Liver (tissue), 9 donors: ENCODE data around the gene NR3C1. TPM values are rescaled to one million over a fixed set of nuclear protein-coding genes. Genes with fewer than 3 reads are reported as not detected.

Experiments
- DNase-seq: peaks from one replicate; pipeline ENCODE4 v3.0.0-alpha.2; 2017; ENCODE audit warnings: low spot score
- H3K27ac ChIP-seq, 2 donors: one replicate each; pipeline ENCODE4 v1.7.0; 2013; ENCODE audit warnings: inconsistent platforms in 2 of 2, low read length in 2 of 2, control low read depth in 1 of 2, low read depth in 1 of 2, mild to moderate bottlenecking in 1 of 2
- H3K27me3 ChIP-seq, 4 donors: one replicate each; pipeline versions ENCODE4 v1.6.1 to v1.7.0; 2013; ENCODE audit warnings: low read length in 3 of 4, inconsistent platforms in 1 of 4, mild to moderate bottlenecking in 1 of 4, moderate library complexity in 1 of 4; ENCODE audit not compliant: control insufficient read depth in 4 of 4, insufficient read depth in 4 of 4
- H3K36me3 ChIP-seq, 4 donors: one replicate each; pipeline versions ENCODE4 v1.6.1 to v1.7.0; 2013; ENCODE audit warnings: low read length in 3 of 4, mild to moderate bottlenecking in 3 of 4, low read depth in 1 of 4, moderate library complexity in 1 of 4; ENCODE audit not compliant: control insufficient read depth in 4 of 4, insufficient read depth in 3 of 4
- H3K4me1 ChIP-seq, 4 donors: one replicate each; pipeline versions ENCODE4 v1.6.1 to v1.7.0; 2013; ENCODE audit warnings: low read length in 3 of 4, mild to moderate bottlenecking in 3 of 4, moderate library complexity in 1 of 4; ENCODE audit not compliant: control insufficient read depth in 4 of 4, insufficient read depth in 4 of 4
- H3K4me3 ChIP-seq, 3 donors: one replicate each; pipeline versions ENCODE4 v1.6.1 to v1.7.0; 2013; ENCODE audit warnings: low read length in 3 of 3, control low read depth in 1 of 3, low read depth in 1 of 3, mild to moderate bottlenecking in 1 of 3
- H3K9ac ChIP-seq, 2 donors: one replicate each; pipeline ENCODE4 v1.7.0; 2013; ENCODE audit warnings: low read length in 2 of 2, mild to moderate bottlenecking in 2 of 2, moderate library complexity in 2 of 2, control low read depth in 1 of 2, low read depth in 1 of 2
- H3K9me3 ChIP-seq, 4 donors: one replicate each; pipeline versions ENCODE4 v1.6.1 to v1.7.0; 2013; ENCODE audit warnings: low read length in 3 of 4; ENCODE audit not compliant: control insufficient read depth in 4 of 4
- EGR1 ChIP-seq, 2 donors: IDR thresholded peaks; 2 replicates each; pipeline ENCODE4 v1.6.1; 2016 to 2018; ENCODE audit warnings: antibody characterized with exemption in 2 of 2, low read depth in 2 of 2
- FOXA1 ChIP-seq: IDR thresholded peaks from 2 replicates; pipeline ENCODE4 v1.6.1; 2016; ENCODE audit warnings: antibody characterized with exemption
- FOXA2 ChIP-seq: IDR thresholded peaks from 2 replicates; pipeline ENCODE4 v1.6.1; 2016; ENCODE audit warnings: antibody characterized with exemption
- GABPA ChIP-seq, 2 donors: IDR thresholded peaks in 1 of 2; conservative IDR thresholded peaks in 1 of 2; 2 replicates each; pipeline ENCODE4 v1.6.1; 2016; ENCODE audit warnings: antibody characterized with exemption in 2 of 2, mild to moderate bottlenecking in 1 of 2, moderate library complexity in 1 of 2
- HNF4A ChIP-seq, 2 donors: conservative IDR thresholded peaks; 2 replicates each; pipeline ENCODE4 v1.6.1; 2016; ENCODE audit warnings: antibody characterized with exemption in 2 of 2, mild to moderate bottlenecking in 2 of 2
- HNF4G ChIP-seq: IDR thresholded peaks from 2 replicates; pipeline ENCODE4 v1.6.1; 2016; ENCODE audit warnings: antibody characterized with exemption
- JUND ChIP-seq, 2 donors: IDR thresholded peaks; 2 replicates each; pipeline ENCODE4 v1.6.1; 2016; ENCODE audit warnings: antibody characterized with exemption in 2 of 2
- NR2F2 ChIP-seq: IDR thresholded peaks from 2 replicates; pipeline ENCODE4 v1.6.1; 2016; ENCODE audit warnings: antibody characterized with exemption
- RAD21 ChIP-seq, 2 donors: IDR thresholded peaks; 2 replicates each; pipeline ENCODE4 v1.6.1; 2016; ENCODE audit warnings: antibody characterized with exemption in 2 of 2, mild to moderate bottlenecking in 2 of 2
- RXRA ChIP-seq, 2 donors: IDR thresholded peaks; 2 replicates each; pipeline ENCODE4 v1.6.1; 2017 to 2018; ENCODE audit warnings: antibody characterized with exemption in 2 of 2, mild to moderate bottlenecking in 1 of 2
- SP1 ChIP-seq: IDR thresholded peaks from 2 replicates; pipeline ENCODE4 v1.6.1; 2018; ENCODE audit warnings: antibody characterized with exemption, mild to moderate bottlenecking
- TAF1 ChIP-seq: conservative IDR thresholded peaks from 2 replicates; pipeline ENCODE4 v1.6.1; 2016; ENCODE audit warnings: antibody characterized with exemption, mild to moderate bottlenecking
- YY1 ChIP-seq: IDR thresholded peaks from 2 replicates; pipeline ENCODE4 v1.6.1; 2016; ENCODE audit warnings: antibody characterized with exemption, mild to moderate bottlenecking
- ZBTB33 ChIP-seq: IDR thresholded peaks from 2 replicates; pipeline ENCODE4 v1.6.1; 2016; ENCODE audit warnings: antibody characterized with exemption
- WGBS: extraction: QIAGEN DNeasy Blood & Tissue Kit; methylation state at CpG from one replicate; pipeline ENCODE4 v1.1.7; 2013; 5-methylcytosine and 5-hydroxymethylcytosine counted together
- polyA plus RNA-seq, 2 donors: library from polyadenylated mRNA; stranded (reverse) in 1 of 2; unstranded in 1 of 2; fragments of 200-250 nt in 1 of 2; fragments of >200 nt in 1 of 2; fragmentation: Nextera tagmentation in 1 of 2; extraction: Ambion mirVana in 1 of 2; gene quantifications; one replicate each; pipeline versions ENCODE4 v1.2.1 to v1.2.3, GENCODE V29; 2013 to 2015
- total RNA-seq, 2 donors: library from RNA; depleted of rRNA; stranded (reverse); fragments of >200 nt; gene quantifications; one replicate each; pipeline ENCODE4 v1.2.3, GENCODE V29; 2014
- TF ChIP-seq, protein P1 (sequence below): fragments of 150-350 bp; IDR thresholded peaks from 2 replicates; pipeline ENCODE4 v1.5.1; 2017; ENCODE audit warnings: improper control_type of control experiment, low read depth, low read length; ENCODE audit not compliant: missing input control
- TF ChIP-seq, protein P2 (sequence below): IDR thresholded peaks from 2 replicates; pipeline ENCODE4 v1.6.1; 2016; ENCODE audit warnings: antibody characterized with exemption
- TF ChIP-seq, protein P3 (sequence below): IDR thresholded peaks from 2 replicates; pipeline ENCODE4 v1.6.1; 2016; ENCODE audit warnings: antibody characterized with exemption, mild to moderate bottlenecking
- TF ChIP-seq, protein P4 (sequence below): IDR thresholded peaks from 2 replicates; pipeline ENCODE4 v1.6.1; 2016; ENCODE audit warnings: antibody characterized with exemption
- donor health status: healthy.
- donor health status: healthy.
- donor health status: healthy.
- donor health status: healthy.
- donor health status: healthy.

The NR3C1 gene
- total and polyA plus RNA-seq, 4 donors: 24.5 to 36.4 (median 29.0) TPM

- no peak for DNase-seq
- WGBS: 99% methylated on average over 2 of the region's 2 CpGs
- Histone ChIP-seq H3K4me3 (no peak overlapping the region), H3K27me3 (no peaks in the 10 kb centered on the region), H3K36me3 (no peaks in the 10 kb centered on the region), H3K27ac (no peak overlapping the region), H3K9ac (no peak overlapping the region), H3K9me3 (no peaks in the 10 kb centered on the region), H3K4me1 (no peaks in the 10 kb centered on the region)
- no peak for TF ChIP-seq TAF1
- no peak for TF ChIP-seq YY1
- no peak for TF ChIP-seq HNF4A (conservative IDR thresholded peaks at IDR 0.05)
- TF ChIP-seq JUND (IDR thresholded peaks at IDR 0.05): no peak
- TF ChIP-seq SP1: no peak
- TF ChIP-seq RAD21 (IDR thresholded peaks at IDR 0.05): no peak
- TF ChIP-seq, protein P1, sequence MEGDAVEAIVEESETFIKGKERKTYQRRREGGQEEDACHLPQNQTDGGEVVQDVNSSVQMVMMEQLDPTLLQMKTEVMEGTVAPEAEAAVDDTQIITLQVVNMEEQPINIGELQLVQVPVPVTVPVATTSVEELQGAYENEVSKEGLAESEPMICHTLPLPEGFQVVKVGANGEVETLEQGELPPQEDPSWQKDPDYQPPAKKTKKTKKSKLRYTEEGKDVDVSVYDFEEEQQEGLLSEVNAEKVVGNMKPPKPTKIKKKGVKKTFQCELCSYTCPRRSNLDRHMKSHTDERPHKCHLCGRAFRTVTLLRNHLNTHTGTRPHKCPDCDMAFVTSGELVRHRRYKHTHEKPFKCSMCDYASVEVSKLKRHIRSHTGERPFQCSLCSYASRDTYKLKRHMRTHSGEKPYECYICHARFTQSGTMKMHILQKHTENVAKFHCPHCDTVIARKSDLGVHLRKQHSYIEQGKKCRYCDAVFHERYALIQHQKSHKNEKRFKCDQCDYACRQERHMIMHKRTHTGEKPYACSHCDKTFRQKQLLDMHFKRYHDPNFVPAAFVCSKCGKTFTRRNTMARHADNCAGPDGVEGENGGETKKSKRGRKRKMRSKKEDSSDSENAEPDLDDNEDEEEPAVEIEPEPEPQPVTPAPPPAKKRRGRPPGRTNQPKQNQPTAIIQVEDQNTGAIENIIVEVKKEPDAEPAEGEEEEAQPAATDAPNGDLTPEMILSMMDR: no peak
- no peak for TF ChIP-seq FOXA2
- no peak for TF ChIP-seq FOXA1
- no peak for TF ChIP-seq HNF4G
- TF ChIP-seq, protein P2, sequence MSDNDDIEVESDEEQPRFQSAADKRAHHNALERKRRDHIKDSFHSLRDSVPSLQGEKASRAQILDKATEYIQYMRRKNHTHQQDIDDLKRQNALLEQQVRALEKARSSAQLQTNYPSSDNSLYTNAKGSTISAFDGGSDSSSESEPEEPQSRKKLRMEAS: no peak
- TF ChIP-seq, protein P3, sequence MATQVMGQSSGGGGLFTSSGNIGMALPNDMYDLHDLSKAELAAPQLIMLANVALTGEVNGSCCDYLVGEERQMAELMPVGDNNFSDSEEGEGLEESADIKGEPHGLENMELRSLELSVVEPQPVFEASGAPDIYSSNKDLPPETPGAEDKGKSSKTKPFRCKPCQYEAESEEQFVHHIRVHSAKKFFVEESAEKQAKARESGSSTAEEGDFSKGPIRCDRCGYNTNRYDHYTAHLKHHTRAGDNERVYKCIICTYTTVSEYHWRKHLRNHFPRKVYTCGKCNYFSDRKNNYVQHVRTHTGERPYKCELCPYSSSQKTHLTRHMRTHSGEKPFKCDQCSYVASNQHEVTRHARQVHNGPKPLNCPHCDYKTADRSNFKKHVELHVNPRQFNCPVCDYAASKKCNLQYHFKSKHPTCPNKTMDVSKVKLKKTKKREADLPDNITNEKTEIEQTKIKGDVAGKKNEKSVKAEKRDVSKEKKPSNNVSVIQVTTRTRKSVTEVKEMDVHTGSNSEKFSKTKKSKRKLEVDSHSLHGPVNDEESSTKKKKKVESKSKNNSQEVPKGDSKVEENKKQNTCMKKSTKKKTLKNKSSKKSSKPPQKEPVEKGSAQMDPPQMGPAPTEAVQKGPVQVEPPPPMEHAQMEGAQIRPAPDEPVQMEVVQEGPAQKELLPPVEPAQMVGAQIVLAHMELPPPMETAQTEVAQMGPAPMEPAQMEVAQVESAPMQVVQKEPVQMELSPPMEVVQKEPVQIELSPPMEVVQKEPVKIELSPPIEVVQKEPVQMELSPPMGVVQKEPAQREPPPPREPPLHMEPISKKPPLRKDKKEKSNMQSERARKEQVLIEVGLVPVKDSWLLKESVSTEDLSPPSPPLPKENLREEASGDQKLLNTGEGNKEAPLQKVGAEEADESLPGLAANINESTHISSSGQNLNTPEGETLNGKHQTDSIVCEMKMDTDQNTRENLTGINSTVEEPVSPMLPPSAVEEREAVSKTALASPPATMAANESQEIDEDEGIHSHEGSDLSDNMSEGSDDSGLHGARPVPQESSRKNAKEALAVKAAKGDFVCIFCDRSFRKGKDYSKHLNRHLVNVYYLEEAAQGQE: no peak
- TF ChIP-seq, protein P4, sequence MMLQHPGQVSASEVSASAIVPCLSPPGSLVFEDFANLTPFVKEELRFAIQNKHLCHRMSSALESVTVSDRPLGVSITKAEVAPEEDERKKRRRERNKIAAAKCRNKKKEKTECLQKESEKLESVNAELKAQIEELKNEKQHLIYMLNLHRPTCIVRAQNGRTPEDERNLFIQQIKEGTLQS: no peak
- no peak for TF ChIP-seq NR2F2
- no peak for TF ChIP-seq EGR1 (IDR thresholded peaks at IDR 0.05; ENCODE audit: low read depth in 2 of 2)
Measured at GRCh38 chr5:143267186-143267585, 136.3 kb downstream of the NR3C1 start.

- no peaks in the 10 kb centered on the region for H3K27me3 ChIP-seq
- H3K9me3 ChIP-seq: no peaks in the 10 kb centered on the region
- no peak overlapping the region for H3K4me3 ChIP-seq
- no peak for DNase-seq
- no peaks in the 10 kb centered on the region for H3K4me1 ChIP-seq
- H3K36me3 ChIP-seq: no peaks in the 10 kb centered on the region
- WGBS: 96% methylated on average over 2 of the region's 2 CpGs
- H3K9ac ChIP-seq: no peak overlapping the region
- no peak overlapping the region for H3K27ac ChIP-seq
- TF ChIP-seq TAF1 (no peak), ZBTB33 (no peak), GABPA (IDR thresholded peaks at IDR 0.05 in 1 of 2, conservative IDR thresholded peaks at IDR 0.05 in 1 of 2) (no peak), SP1 (no peak), HNF4G (no peak), RXRA (IDR thresholded peaks at IDR 0.05) (no peak), JUND (IDR thresholded peaks at IDR 0.05) (no peak), FOXA2 (no peak), HNF4A (conservative IDR thresholded peaks at IDR 0.05) (no peak), YY1 (no peak)
- TF ChIP-seq, protein P4: no peak
- TF ChIP-seq, protein P2: no peak
- TF ChIP-seq, protein P1: no peak
Measured at GRCh38 chr5:143265995-143266394, 137.5 kb downstream of the NR3C1 start.
